ENCODE data around the gene PRRT1B. TPM values are rescaled to one million over a fixed set of nuclear protein-coding genes. Genes with fewer than 3 reads are reported as not detected.
"Not testable (repeated sequence)": the region's sequence is repeated elsewhere in the genome, so short reads cannot be mapped to it uniquely, and the experiment has no call there.

Gene PRRT1B
- total RNA-seq, 2 experiments from 2014 or later = not detected

DNA sequence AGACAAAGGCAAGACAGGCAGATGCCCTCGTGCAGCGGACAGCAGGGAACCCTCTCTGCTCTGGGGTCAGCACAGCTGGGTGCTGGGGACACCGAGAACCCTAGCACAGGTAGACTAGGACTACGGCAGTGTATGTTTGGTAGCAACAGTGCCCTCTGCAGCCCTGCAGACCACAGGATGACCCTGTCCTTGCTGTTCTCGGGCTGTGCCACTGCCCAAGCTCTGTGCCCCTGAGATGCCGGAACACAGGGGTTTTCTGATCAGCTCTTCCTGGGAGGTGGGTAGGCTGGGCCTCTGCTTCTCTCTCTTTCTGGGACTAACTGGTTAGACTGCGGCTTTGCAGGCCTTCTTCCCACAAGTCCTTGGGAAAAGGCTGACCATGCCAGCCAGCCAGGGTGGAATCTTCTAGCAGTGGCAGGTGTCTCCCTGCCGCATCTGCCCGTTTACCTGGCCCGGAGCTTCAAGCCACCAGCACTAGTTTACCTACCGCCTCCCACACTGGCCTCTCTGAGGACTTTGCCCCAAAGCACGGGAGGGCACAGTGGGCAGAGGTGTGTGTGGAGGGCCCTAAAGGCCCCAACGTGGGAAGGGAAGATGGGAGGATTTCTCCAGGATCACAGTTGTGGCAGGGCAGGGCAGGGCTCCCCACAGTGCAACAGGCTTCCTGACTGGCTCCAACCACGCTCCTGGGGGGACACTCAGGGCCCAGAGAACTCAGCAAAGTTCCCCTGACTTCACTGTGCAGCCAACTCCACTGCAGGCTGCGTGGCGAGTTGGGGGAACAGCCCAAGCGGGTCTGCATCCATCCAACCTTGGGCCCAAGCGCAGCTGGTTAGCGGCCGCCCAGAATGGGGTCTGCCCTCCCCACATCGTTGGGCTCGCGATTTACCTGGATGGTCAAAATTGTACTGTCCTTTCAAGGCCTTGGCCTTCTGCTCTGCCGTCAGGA, 15.5 kb upstream of the PRRT1B start:
- H3K4me1 Mint-ChIP-seq = peaks cover 6% of the 10 kb centered on the region
- H3K36me3 Mint-ChIP-seq = no peaks in the 10 kb centered on the region
- H3K27ac Mint-ChIP-seq = peak overlapping the region; percentile 66

DNA sequence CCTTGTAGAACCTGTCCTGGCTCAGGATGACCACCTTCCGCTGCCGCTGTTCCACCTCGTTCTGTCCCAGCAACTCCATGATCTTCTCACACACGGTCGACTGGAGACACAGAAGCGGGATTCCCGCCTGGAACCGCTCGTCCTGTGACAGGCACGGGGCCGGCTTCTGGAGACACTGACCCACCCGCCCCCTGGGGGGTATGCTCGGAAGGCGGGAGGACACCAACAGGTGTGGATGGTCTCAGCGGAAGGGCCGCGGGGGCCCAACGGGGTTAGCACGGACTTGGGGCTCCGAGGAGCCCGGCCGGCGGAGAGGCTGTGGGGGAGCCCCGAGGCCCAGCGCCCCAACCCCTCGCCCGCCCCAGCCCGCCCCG, 14.8 kb upstream of the PRRT1B start:
- Mint-ChIP-seq H3K9me3 (no peaks in the 10 kb centered on the region), H3K4me1 (peaks cover 7% of the 10 kb centered on the region), H3K36me3 (no peaks in the 10 kb centered on the region), H3K4me3 (peak overlapping the region; percentile 78), H3K27ac (no peak overlapping the region), H3K27me3 (no peaks in the 10 kb centered on the region)
- no peak for DNase-seq

More for the DNA sequence above, 15.5 kb upstream of the PRRT1B start:
- H3K4me3 Mint-ChIP-seq = peak overlapping the region; percentile 78
- H3K9me3 Mint-ChIP-seq = no peaks in the 10 kb centered on the region
- H3K27me3 Mint-ChIP-seq = no peaks in the 10 kb centered on the region
- no peak for DNase-seq

DNA sequence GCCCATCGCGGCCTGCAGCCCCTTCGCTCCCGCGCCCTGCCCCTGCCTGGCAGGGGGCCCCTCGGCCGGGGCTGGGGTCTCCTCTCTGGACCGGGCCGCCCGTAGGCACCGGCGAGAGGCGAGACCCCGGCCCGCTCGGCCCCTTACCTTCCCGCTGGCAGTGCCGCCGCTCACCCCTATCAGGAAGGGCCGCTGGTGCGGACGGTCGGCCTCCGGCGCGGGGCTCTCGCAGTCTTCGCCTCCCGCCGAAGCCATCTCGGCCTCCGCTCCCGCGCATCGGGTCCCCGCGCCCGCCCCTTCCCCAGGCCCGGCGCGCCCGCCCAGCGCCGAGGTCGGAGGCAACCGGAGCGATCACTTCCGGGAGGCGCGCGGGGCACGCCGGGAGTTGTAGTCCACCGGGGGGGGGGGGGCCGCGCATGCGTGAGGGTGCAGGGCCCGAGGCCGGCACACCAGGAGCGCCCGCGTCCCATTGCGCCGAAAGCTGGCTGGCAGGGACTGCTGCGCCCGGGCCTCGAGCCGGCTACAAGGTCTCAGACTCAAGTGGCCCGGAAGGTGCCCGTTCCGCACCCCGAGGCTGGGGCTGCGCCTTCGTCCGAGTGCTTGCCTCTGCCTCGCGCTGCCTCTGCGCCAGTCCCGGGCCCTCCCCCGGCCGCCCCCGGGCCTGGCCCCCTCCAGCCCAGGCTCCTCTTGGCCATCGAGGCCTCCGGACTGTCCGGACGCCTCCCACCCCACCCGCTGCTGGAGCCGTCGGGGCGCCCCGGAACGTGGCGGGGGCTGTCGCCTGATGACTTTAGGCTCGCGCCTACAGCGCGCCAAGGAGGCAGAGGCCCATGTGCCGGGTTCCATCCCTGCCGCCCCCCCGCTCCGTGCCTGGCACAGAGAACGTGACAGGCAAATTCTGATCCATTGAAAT, 14.1 kb upstream of the PRRT1B start, which contains the start of gene UCK1:
UCK1 (minus strand) TSS at position 344 of the 913 bp plus-strand sequence; CDS start at position 255, 89 bp downstream.
- Mint-ChIP-seq H3K36me3 (no peaks in the 10 kb centered on the region), H3K4me1 (peaks cover 7% of the 10 kb centered on the region), H3K27me3 (no peaks in the 10 kb centered on the region), H3K9me3 (no peaks in the 10 kb centered on the region), H3K4me3 (peak within 1 kb of the TSS; percentile 78), H3K27ac (peak within 1 kb of the TSS; percentile 34)
- DNase-seq = peak; percentile 80

DNA sequence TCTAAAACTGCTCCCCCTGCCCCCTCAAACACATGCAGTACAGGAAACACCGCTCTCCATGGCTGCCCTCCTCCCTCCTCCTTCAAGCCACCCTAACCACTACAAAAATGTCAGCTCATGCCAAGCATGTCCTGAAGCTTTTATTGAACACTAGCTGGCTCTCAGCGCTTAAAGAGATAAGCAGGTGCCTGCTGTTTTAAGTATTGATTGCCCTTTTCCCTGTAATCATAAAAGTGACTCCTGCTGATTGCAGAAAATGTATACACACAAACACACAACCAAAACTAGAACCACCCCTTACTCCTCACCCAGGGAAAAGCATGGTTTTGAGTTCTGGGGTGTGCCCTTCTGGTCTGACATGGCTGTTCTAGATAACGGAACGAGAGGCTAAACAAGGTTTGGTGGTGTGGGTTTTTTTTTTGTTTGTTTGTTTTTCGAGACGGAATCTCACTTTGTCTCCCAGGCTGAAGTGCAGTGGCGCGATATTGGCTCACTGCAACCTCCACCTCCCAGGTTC, 10.5 kb upstream of the PRRT1B start:
- H3K4me1 Mint-ChIP-seq = peaks cover 13% of the 10 kb centered on the region
- H3K27me3 Mint-ChIP-seq = no peaks in the 10 kb centered on the region
- H3K27ac Mint-ChIP-seq = no peak overlapping the region
- H3K36me3 Mint-ChIP-seq = no peaks in the 10 kb centered on the region
- H3K4me3 Mint-ChIP-seq = no peak overlapping the region
- H3K9me3 Mint-ChIP-seq = no peaks in the 10 kb centered on the region
- no peak for DNase-seq

DNA sequence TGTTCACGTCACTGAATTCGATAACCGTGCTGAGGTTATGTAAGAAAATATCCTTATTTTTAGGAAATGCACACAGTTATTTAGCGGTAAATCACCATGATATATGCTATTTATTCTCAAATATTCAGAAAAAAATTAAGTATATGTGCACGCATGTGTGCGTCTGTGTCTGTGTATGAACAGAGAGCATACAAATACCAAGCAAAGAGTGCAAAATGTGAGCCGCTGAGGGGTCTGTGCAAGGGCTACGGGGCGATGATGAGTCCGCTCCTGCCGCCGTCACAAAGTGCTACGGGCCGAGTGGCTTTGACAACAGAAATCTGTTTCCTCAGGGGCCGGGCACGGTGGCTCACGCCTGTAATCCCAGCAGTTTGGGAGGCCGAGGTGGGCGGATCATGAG, 7.4 kb upstream of the PRRT1B start:
- no peak for DNase-seq
- H3K4me1 Mint-ChIP-seq = peaks cover 18% of the 10 kb centered on the region
- H3K36me3 Mint-ChIP-seq = no peaks in the 10 kb centered on the region
- H3K4me3 Mint-ChIP-seq = no peak overlapping the region
- H3K9me3 Mint-ChIP-seq = peaks cover 4% of the 10 kb centered on the region
- H3K27me3 Mint-ChIP-seq = no peaks in the 10 kb centered on the region
- H3K27ac Mint-ChIP-seq = no peak overlapping the region

DNA sequence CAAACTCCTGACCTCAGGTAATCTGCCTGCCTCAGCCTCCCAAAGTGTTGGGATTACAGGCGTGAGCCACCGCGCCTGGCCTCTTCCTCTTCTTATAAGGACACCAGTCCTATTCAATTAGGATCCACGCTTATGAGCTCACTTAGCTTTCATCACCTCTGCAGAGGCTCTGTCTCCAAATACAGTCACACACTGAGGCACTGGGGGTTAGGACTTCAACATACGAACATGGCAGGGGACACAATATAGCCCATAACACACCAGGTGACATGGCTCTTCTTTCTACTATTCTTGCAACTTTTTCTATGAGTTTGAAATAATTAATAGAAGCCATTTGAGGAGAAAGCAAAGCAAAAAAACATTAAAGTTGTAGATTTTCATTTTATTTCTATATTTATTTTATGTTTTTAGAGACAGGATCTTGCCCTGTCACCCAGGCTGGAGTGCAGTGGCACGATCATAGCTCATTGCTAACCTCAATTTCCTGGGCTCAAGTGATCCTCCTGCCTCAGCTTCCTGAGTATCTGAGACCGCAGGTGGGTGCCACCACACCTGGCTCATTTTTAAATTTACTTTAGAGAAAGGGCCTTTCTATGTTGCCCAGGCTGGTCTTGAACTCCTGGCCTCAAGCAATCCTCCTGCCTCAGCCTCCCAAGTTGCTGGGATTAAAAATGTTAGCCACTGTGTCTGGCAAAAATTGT, 6.0 kb upstream of the PRRT1B start:
- H3K27me3 Mint-ChIP-seq = no peaks in the 10 kb centered on the region
- no peak for DNase-seq

DNA sequence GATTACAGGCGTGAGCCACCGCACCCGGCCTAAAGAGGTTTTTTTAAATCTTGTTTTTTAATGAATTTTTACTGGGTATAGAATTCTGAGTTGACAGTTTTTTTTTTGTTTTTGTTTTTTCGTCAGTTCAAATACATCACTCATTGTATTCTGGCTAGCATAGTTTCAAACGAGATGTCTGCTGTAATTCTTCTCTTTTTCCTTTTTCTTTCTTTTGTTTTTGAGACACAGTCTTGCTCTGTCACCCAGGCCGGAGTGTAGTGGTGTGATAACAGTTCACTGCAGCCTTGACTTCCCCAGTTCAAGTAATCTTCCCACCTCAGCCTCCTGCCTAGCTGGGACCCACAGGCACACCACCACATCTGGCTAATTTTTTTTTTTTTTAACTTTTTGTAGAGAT, 2.2 kb upstream of the PRRT1B start:
- Mint-ChIP-seq H3K27ac (no peak overlapping the region), H3K9me3 (peaks cover 25% of the 10 kb centered on the region), H3K27me3 (peaks cover 35% of the 10 kb centered on the region), H3K4me3 (no peak overlapping the region), H3K4me1 (peaks cover 16% of the 10 kb centered on the region), H3K36me3 (peaks cover 9% of the 10 kb centered on the region)
- no peak for DNase-seq

More for the DNA sequence above, 6.0 kb upstream of the PRRT1B start:
- Mint-ChIP-seq H3K4me1 (peaks cover 17% of the 10 kb centered on the region), H3K27ac (no peak overlapping the region), H3K36me3 (no peaks in the 10 kb centered on the region), H3K9me3 (peaks cover 16% of the 10 kb centered on the region), H3K4me3 (no peak overlapping the region)

DNA sequence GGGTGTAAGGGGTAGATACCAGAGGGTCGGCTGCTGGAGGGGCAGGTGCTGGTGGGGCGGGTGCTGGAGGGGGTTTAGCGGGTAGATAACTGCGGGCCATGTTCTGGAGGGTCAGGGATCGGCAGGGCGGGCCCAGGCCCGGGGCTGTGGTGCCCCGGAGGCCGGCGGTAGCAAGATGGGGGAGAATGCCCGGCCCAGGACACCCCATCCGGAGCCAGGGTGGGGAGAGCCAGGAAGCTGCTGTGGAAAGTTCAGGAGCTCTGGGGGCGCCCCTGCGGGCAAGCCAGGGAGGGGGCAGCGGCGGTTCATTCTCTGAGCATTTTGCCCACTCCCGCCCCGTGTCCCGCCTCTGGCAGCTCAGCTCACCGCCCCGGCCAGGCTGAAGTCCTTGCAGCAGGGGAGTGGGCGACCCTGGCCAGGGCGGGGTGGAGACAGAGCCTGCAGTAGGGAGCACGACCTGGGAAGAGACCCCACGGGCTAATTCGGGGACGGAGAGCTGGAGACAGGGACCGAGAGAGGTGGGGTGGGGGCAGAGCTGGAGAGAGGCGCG, 538 bp downstream of the PRRT1B start:
- no peak for DNase-seq
- peaks cover 17% of the 10 kb centered on the region for H3K36me3 Mint-ChIP-seq
- H3K27ac Mint-ChIP-seq = no peak overlapping the region
- peaks cover 34% of the 10 kb centered on the region for H3K9me3 Mint-ChIP-seq
- peaks cover 6% of the 10 kb centered on the region for H3K4me1 Mint-ChIP-seq
- H3K4me3 Mint-ChIP-seq = peak overlapping the region; percentile 58
- peaks cover 60% of the 10 kb centered on the region for H3K27me3 Mint-ChIP-seq

DNA sequence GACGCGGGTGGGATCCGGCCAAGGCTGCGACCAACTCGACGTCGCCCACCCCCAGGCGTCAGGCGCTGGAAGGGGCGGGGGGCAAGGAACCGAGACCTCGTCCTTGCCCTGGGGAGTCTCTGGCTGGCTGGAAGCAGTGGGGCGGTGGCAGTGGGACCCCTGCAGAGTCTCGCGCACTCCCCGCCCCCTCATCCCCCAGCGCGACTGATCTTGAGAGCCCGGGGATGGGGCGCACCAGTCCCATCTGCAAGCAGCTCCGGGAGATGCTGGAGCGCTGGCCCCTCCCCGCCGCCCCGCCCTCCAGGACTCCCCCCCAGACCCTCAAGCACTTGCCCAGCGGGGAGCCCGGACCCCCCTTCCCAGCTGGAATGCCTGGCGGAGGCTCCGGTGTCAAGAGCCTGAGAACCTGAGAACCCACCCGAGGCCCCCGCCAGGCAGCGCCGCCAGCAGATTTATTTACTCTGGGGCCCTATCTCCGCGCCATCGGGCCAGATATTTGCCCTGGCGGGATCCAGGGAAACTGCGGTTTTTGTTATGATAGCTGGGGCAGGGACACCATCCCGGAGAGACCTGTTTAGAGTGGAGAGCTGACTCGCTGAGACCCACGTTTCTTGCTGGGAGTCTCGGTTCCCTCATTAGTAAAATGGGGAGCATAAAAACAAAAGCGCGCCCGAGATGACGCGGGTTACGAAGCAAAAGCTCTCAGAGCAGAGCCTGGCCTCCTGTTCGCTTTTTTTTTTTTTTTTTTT, 1.2 kb downstream of the PRRT1B start:
- H3K4me1 Mint-ChIP-seq = peaks cover 6% of the 10 kb centered on the region

DNA sequence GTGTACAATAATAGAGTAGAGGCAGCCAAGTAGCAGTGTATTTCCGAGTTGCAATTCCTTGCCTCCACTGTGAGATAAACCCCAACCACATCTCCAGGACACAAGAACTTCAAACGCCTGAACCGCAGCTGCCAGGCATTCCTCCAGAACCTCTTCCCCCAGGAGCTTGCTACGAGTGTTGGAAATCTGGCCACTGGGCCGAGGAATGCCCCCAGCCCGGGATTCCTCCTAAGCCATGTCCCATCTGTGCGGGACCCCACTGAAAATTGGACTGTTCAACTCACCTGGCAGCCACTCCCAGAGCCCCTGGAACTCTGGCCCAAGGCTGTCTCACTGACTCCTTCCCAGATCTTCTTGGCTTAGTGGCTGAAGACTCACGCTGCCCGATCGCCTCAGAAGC, 3.9 kb downstream of the PRRT1B start:
- Mint-ChIP-seq H3K9me3 (peaks cover 19% of the 10 kb centered on the region), H3K36me3 (peaks cover 17% of the 10 kb centered on the region), H3K27me3 (peaks cover 77% of the 10 kb centered on the region)
- not testable (repeated sequence) for H3K4me1 Mint-ChIP-seq, H3K27ac Mint-ChIP-seq, H3K4me3 Mint-ChIP-seq, DNase-seq

More for the DNA sequence above, 1.2 kb downstream of the PRRT1B start:
- Mint-ChIP-seq H3K27me3 (peaks cover 65% of the 10 kb centered on the region), H3K9me3 (peaks cover 34% of the 10 kb centered on the region), H3K27ac (no peak overlapping the region), H3K36me3 (peaks cover 17% of the 10 kb centered on the region), H3K4me3 (peak overlapping the region; percentile 68)
- no peak for DNase-seq

DNA sequence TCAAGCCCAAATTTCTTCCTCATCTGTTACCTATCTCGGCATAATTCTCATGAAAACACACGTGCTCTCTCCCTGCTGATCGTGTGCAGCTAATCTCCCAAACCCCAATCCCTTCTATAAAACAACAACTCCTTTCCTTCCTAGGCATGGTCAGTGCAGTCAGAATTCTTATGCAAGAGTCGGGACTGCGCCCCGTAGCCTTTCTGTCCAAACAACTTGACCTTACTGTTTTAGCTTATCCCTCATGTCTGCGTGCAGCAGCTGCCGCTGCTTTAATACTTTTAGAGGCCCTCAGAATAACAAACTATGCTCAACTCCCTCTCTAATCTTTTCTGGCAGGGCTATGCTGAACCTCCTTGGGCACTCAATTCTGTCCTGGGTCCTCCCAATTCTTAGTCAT, 5.1 kb downstream of the PRRT1B start:
- peaks cover 15% of the 10 kb centered on the region for H3K36me3 Mint-ChIP-seq
- H3K27me3 Mint-ChIP-seq = peaks cover 76% of the 10 kb centered on the region
- H3K4me3 Mint-ChIP-seq, H3K27ac Mint-ChIP-seq, H3K4me1 Mint-ChIP-seq, DNase-seq: not testable (repeated sequence)
- peaks cover 12% of the 10 kb centered on the region for H3K9me3 Mint-ChIP-seq

DNA sequence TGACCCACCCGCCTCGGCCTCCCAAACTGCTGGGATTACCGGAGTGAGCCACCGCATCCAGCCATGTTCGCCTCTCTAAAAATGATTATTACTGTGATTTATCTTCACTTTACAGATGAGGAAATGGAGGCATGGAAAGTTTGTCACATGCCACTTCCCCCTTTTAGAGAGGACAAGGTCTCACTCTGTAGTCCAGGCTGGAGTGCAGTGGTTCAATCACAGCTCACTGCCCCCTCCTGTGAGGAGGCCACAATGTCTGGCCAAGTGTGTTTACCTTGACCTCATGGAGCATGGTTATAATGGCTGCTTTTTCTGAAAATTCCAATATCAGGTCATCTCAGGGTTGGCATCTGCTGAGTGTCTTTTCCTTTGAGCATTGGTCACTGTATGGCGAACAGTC, 6.7 kb downstream of the PRRT1B start:
- Mint-ChIP-seq H3K4me1 (peaks cover 9% of the 10 kb centered on the region), H3K4me3 (no peak overlapping the region), H3K27ac (no peak overlapping the region), H3K36me3 (peaks cover 15% of the 10 kb centered on the region), H3K9me3 (peaks cover 12% of the 10 kb centered on the region), H3K27me3 (peaks cover 74% of the 10 kb centered on the region)
- DNase-seq = no peak

DNA sequence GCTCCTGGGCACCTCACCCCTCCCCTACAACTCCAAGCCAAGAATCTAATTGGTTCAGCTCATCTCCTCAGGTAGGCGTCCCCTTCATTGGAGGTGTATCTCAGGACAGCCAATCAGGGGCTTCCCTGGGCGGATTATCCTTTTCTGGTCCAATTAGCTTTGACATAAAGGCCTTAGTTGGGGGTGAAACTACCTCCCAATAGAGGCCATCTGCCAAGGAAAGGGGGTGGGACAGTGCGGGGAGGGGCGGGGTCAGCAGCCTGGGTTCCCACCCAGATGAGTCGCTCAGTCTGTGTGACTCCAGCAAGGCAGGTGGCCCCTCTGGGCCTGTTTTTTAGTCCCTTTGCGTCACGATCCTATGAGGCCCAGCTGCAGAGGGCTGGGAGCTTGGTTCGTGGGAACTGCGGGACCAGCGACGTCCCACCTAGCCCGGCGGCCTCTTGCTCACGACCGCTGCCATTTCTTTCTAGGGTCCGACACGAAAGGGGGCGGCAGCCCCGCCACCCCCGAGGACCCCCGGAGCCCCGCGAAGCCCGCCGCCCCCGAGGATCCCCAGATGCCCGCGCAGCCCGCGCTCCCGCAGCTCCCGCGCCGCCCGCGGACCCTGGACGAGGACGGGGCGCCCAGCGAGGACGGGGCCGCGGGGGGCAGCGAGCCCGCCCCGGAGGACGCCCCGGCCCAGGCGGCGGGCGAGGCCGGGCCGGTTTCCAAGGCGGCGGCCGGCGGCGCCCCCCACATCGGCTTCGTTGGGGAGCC, 8.9 kb downstream of the PRRT1B start:
- Mint-ChIP-seq H3K4me1 (peaks cover 3% of the 10 kb centered on the region), H3K4me3 (no peak overlapping the region), H3K27ac (no peak overlapping the region), H3K36me3 (no peaks in the 10 kb centered on the region), H3K27me3 (peaks cover 52% of the 10 kb centered on the region), H3K9me3 (no peaks in the 10 kb centered on the region)
- no peak for DNase-seq

Data from activated naive CD8-positive, alpha-beta T cell treated with anti-CD3 and anti-CD28 coated beads for 36 hours (primary cell).